Retinal pigment epithelial cell (primary cell): ENCODE results near the gene CDHR2.

Source experiments
- DNase-seq: peaks from one replicate; pipeline ENCODE4 v3.0.0-alpha.2; 2010; ENCODE audit warnings: low read depth
- H3K4me3 ChIP-seq: 2 replicates; pipeline ENCODE4 v1.5.1; 2011; ENCODE audit warnings: mild to moderate bottlenecking, low read length, control low read depth, moderate library complexity
- CTCF ChIP-seq: conservative IDR thresholded peaks from 2 replicates; pipeline ENCODE4 v1.5.1; 2011; ENCODE audit warnings: low read depth, low read length, control low read depth, inconsistent platforms

CDHR2 gene

DNA sequence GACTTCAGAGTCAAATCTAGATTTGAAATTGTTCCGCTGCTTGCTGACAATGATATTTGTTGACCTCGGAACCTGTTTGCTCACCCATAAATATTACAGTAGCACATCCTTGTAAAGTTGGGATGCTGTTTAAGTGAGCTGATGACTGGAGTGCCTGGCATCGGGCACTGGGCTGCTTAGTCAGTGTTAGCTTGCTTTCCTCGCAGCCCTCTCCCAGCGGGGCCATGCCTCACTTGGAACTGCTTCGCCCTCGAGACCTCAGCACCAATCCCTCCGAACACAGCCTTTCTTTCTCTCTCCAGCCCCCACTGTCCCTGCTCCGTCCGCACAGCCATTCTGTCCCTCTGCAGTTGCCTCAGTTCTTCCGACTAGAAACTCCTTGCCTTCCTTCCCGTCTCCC is 35.4 kb upstream of the CDHR2 start:
- TF ChIP-seq CTCF, result no peak
- DNase-seq, result no peak
- H3K4me3 ChIP-seq, result no peak overlapping the region

GRCh38 chr5:176514244-176514950 is 34.7 kb upstream of the CDHR2 start:
- DNase-seq, result no peak
- no peak for TF ChIP-seq CTCF

GRCh38 chr5:176515396-176515795 is 33.7 kb upstream of the CDHR2 start:
- no peak overlapping the region for H3K4me3 ChIP-seq
- DNase-seq, result no peak
- TF ChIP-seq CTCF, result no peak

More at GRCh38 chr5:176514244-176514950, 34.7 kb upstream of the CDHR2 start:
- no peak overlapping the region for H3K4me3 ChIP-seq

- H3K4me3 ChIP-seq, result no peak overlapping the region
- no peak for TF ChIP-seq CTCF
- no peak for DNase-seq
Observed at GRCh38 chr5:176517053-176517661, 32.0 kb upstream of the CDHR2 start.

DNA sequence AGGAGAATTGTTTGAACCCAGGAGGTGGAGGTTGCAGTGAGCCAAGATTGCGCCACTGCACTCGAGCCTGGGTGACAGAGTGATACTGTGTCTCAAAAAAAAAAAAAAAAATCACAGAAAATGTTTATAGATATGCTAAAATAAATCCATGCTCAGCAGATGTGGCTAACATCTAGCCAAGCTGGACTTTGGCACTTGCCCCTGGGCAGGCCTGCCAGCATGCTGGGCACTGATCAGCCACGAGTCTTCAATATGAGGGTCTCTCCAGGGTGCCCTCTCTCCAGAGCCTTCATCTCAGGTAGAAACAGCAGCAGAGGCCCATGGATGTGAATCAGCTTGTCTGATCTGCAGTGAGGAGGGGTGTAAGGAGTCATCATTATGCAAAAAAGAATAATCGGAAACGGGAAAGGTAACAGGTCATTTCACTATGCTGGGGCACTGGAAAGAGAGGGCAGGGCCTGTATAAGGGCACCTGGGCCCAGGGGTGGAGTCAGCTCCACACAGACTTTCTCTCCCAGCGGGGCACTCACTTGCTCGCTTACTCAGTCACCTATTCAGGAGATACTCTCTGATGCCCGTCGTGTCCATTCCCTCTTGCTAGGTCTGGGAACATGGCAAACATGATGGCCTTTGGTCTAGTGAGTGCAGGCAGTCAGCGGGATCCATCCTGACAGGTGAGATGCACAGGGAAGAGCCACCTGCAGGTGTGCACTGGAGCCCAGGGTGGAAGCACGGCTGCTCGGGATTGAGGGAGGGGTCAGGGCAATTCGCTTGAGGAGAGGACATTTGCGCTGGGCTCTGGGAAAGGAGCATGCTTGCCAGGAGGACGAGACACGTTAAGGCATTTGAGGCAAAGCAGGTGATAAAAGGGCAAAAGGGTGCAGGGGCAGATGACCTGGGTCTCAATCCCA is 29.1 kb upstream of the CDHR2 start:
- DNase-seq, result no peak
- H3K4me3 ChIP-seq, result no peak overlapping the region
- TF ChIP-seq CTCF, result no peak

- H3K4me3 ChIP-seq, result no peak overlapping the region
- TF ChIP-seq CTCF, result no peak
- no peak for DNase-seq
Observed at GRCh38 chr5:176521286-176521685, 27.9 kb upstream of the CDHR2 start.
